GM12865 (cell line): Measurements from ENCODE around the gene TRAPPC12.

Source experiments
- DNase-seq: peaks from one replicate; pipeline ENCODE4 v3.0.0; 2010; ENCODE audit warnings: low read depth
- H3K4me3 ChIP-seq: 2 replicates; pipeline ENCODE4 v1.5.1; 2011; ENCODE audit warnings: mild to moderate bottlenecking, low read depth, low read length, control low read depth
- TF ChIP-seq, protein P1 (sequence below): IDR thresholded peaks from 2 replicates; pipeline ENCODE4 v1.5.1; 2011; ENCODE audit warnings: low read length, control low read depth, low read depth, inconsistent platforms; ENCODE audit not compliant: insufficient read depth; ENCODE audit errors: missing control alignments

TRAPPC12 gene

DNA sequence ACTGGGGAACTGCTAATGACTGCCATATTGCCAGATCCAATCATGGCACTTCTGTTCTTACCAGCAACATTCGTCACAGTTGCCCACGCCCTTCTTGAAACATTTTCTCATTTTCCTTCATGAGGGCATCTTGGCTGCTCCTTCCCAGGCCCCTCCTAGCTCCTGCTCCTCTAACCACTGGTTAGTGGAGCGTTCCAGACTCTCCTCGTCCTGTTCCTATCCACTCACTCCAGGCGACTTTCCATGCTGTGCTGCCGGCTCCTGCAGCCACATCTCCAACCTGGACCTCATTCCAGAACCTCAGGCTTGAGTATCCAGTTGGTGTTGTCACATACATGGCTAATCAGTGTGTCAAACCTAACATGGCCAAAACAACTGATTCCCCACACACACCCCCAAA, 141.1 kb downstream of the TRAPPC12 start:
- no peak for DNase-seq
- H3K4me3 ChIP-seq: no peak overlapping the region
- TF ChIP-seq, protein P1, sequence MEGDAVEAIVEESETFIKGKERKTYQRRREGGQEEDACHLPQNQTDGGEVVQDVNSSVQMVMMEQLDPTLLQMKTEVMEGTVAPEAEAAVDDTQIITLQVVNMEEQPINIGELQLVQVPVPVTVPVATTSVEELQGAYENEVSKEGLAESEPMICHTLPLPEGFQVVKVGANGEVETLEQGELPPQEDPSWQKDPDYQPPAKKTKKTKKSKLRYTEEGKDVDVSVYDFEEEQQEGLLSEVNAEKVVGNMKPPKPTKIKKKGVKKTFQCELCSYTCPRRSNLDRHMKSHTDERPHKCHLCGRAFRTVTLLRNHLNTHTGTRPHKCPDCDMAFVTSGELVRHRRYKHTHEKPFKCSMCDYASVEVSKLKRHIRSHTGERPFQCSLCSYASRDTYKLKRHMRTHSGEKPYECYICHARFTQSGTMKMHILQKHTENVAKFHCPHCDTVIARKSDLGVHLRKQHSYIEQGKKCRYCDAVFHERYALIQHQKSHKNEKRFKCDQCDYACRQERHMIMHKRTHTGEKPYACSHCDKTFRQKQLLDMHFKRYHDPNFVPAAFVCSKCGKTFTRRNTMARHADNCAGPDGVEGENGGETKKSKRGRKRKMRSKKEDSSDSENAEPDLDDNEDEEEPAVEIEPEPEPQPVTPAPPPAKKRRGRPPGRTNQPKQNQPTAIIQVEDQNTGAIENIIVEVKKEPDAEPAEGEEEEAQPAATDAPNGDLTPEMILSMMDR: no peak

DNA sequence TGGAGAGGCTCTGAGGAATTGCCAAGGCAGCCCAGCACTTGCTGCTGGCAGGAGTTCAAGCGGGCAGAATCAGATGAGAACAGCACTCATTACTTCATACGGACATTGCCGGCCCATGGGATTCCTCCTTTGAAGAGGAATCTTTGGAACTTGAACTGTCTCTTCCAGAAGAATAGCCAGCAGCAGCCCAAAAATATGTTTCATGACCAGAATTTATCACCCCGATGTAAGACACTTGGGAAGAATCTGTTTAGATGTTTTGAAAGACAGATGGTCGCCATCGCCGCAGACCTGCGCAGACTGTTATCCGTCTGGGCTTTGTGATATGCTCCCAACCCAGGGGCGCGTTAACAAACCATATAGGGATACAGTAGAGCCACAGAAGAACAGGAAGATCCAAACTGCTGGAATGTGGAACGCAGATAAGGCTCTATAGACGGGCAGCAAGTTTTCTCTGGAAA, 143.5 kb downstream of the TRAPPC12 start:
- no peak for DNase-seq
- TF ChIP-seq, protein P1: no peak
- no peak overlapping the region for H3K4me3 ChIP-seq

DNA sequence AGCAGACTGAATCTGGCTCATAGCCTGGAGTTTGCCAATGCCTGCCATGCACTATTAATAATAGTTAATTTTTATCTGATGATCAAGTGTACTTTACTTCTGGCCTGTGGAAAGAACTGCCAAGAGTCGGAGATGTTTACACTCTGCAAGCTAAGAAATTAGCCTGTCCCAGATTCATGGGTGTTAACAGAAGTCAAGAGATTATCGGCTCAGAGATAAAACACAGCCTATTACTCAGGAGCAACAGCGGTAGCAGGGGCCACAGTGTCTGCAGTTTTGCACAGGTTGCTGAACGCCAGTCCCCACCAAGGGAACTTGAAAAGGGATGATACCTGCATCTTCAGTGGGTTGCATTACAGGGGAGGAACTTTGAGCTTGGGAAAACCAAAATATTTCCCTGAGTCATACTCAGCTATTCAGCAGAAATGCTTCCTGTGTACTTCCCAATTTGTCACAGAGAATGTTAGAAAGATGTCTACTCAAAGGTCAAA, 144.1 kb downstream of the TRAPPC12 start:
- DNase-seq: no peak
- H3K4me3 ChIP-seq: no peak overlapping the region
- TF ChIP-seq, protein P1: no peak

DNA sequence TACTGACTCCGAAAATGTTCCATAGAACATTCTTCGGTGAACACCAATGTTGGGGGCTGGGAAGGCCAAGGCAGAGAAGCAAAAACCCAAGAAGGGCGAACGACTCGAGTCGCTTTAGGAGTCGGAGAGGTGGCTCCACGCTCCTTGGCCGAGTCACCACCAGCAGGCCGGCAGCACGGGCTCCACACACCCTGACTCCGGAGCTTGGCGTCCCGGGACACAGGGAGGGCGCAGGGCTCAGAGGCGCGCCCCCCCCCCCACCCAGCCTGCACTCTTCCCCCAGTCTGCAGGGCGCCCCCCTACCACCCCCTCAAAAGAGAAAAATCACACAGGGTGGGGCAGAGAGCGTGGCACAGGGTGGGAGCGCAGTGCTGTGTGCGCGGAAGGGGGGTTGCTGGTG, 147.4 kb downstream of the TRAPPC12 start:
- no peak overlapping the region for H3K4me3 ChIP-seq
- no peak for DNase-seq

DNA sequence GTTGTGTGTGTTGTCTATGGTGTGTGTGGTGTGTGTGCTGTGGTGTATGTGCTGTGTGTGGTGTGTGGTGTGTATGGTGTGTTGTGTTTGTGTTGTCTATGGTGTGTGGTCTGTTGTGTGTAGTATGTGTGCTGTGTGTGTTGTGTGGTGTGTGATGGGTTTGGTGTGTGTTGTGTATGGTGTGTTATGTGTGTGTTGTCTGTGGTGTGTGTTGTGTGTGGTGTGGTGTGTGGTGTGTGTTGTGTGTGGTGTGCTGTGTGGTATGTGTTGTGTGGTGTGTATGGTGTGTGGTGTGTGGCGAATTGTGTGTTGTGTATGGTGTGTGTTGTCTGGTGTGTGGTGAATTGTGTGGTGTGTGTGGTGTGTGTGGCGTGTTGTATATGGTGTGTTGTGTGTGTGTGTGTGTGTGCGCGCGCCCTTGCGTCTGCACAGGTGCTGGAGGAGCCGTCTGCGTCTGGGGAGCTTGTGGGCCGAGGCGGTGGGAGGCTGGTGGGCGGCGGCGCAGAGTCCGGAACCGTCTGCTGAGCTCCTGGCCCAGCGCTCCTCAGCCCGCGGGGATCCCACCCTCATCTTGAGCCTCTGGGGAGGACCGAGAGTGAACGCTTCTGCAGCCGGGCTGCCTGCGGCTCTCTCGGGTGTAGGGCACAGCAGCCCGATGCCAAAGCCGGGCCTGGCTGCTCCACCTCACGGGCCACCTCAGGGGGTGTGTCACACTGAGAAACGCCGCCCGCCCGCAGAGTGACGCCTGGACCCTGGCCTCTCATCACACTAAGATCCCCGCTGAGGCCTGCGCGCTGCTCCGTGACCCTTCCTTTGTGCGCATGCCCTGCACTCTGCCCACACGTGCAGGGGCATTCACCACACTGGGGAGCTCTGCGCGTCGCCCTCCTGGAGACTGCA, 148.6 kb downstream of the TRAPPC12 start:
- no peak for DNase-seq
- TF ChIP-seq, protein P1: no peak
- H3K4me3 ChIP-seq: no peak overlapping the region

More for the DNA sequence above, 147.4 kb downstream of the TRAPPC12 start:
- TF ChIP-seq, protein P1: no peak
